ENCODE data around the gene SUSD1.
"Not testable (repeated sequence)": the region's sequence is repeated elsewhere in the genome, so short reads cannot be mapped to it uniquely, and the experiment has no call there.

Gene SUSD1

GRCh38 chr9:112173489-112174221 is 1.4 kb downstream of the SUSD1 start:
- no peak for DNase-seq

- no peak for DNase-seq
Observed at GRCh38 chr9:112170968-112171367, 4.1 kb downstream of the SUSD1 start.

GRCh38 chr9:112170235-112170634 is 4.9 kb downstream of the SUSD1 start:
- DNase-seq: no peak

GRCh38 chr9:112169368-112169767 is 5.7 kb downstream of the SUSD1 start:
- no peak for DNase-seq

GRCh38 chr9:112168197-112168596 is 6.9 kb downstream of the SUSD1 start:
- DNase-seq: no peak

- DNase-seq: no peak
Observed at GRCh38 chr9:112166176-112167140, 8.6 kb downstream of the SUSD1 start.

GRCh38 chr9:112162621-112163413 is 12.3 kb downstream of the SUSD1 start:
- DNase-seq: no peak

- no peak for DNase-seq
Observed at GRCh38 chr9:112159781-112160180, 15.3 kb downstream of the SUSD1 start.

- DNase-seq: no peak
Observed at GRCh38 chr9:112158656-112159367, 16.3 kb downstream of the SUSD1 start.

- no peak for DNase-seq
Observed at GRCh38 chr9:112157961-112158360, 17.1 kb downstream of the SUSD1 start.

GRCh38 chr9:112157087-112157486 is 18.0 kb downstream of the SUSD1 start:
- no peak for DNase-seq

GRCh38 chr9:112149211-112149610 is 25.9 kb downstream of the SUSD1 start:
- DNase-seq: no peak

GRCh38 chr9:112145886-112146285 is 29.2 kb downstream of the SUSD1 start:
- no peak for DNase-seq

- DNase-seq: no peak
Observed at GRCh38 chr9:112144807-112145206, 30.3 kb downstream of the SUSD1 start.

GRCh38 chr9:112142420-112142819 is 32.7 kb downstream of the SUSD1 start:
- DNase-seq: no peak

GRCh38 chr9:112140936-112141335 is 34.2 kb downstream of the SUSD1 start:
- DNase-seq: no peak

- no peak for DNase-seq
Observed at GRCh38 chr9:112137066-112137465, 38.0 kb downstream of the SUSD1 start.

- DNase-seq: no peak
Observed at GRCh38 chr9:112135706-112136105, 39.4 kb downstream of the SUSD1 start.

GRCh38 chr9:112133806-112134205 is 41.3 kb downstream of the SUSD1 start:
- DNase-seq: not testable (repeated sequence)

GRCh38 chr9:112132356-112132755 is 42.7 kb downstream of the SUSD1 start:
- no peak for DNase-seq

- no peak for DNase-seq
Observed at GRCh38 chr9:112130997-112131396, 44.1 kb downstream of the SUSD1 start.

GRCh38 chr9:112130347-112130746 is 44.8 kb downstream of the SUSD1 start:
- DNase-seq: no peak

All from NCI-H187 treated with DMSO at 0.1 percent for 48 hours (cell line).